DMS53 (cell line): ENCODE measurements around the gene RIPOR3.
A peak's percentile ranks its signal among the peaks of the same experiment; 100 is the strongest.
"Not testable (repeated sequence)": the region's sequence is repeated elsewhere in the genome, so short reads cannot be mapped to it uniquely, and the experiment has no call there.

Source experiments
- DNase-seq: peaks from one replicate; lab custom pipeline; 2025; lab: John Stamatoyannopoulos, UW

Gene RIPOR3

GRCh38 chr20:50724112-50724725, 32.9 kb upstream of the RIPOR3 start:
- DNase-seq: no peak

GRCh38 chr20:50723672-50724071, 32.3 kb upstream of the RIPOR3 start:
- no peak for DNase-seq

GRCh38 chr20:50722424-50723155, 31.2 kb upstream of the RIPOR3 start:
- DNase-seq: no peak

GRCh38 chr20:50721881-50722281, 30.5 kb upstream of the RIPOR3 start:
- DNase-seq: no peak

GRCh38 chr20:50720582-50720981, 29.2 kb upstream of the RIPOR3 start:
- DNase-seq: no peak

- no peak for DNase-seq
Observed at GRCh38 chr20:50720026-50720425, 28.7 kb upstream of the RIPOR3 start.

- no peak for DNase-seq
Observed at GRCh38 chr20:50719328-50719727, 28.0 kb upstream of the RIPOR3 start.

- no peak for DNase-seq
Observed at GRCh38 chr20:50717974-50718761, 26.8 kb upstream of the RIPOR3 start.

GRCh38 chr20:50717312-50717711, 26.0 kb upstream of the RIPOR3 start:
- DNase-seq: no peak

- no peak for DNase-seq
Observed at GRCh38 chr20:50716518-50716917, 25.2 kb upstream of the RIPOR3 start.

GRCh38 chr20:50715694-50716093, 24.4 kb upstream of the RIPOR3 start:
- DNase-seq: peak; percentile 24

- DNase-seq: not testable (repeated sequence)
Observed at GRCh38 chr20:50714426-50714825, 23.1 kb upstream of the RIPOR3 start.

- DNase-seq: peak; percentile 26
Observed at GRCh38 chr20:50713657-50714101, 22.3 kb upstream of the RIPOR3 start.

GRCh38 chr20:50712771-50713656, 21.7 kb upstream of the RIPOR3 start:
- DNase-seq: no peak

- DNase-seq: no peak
Observed at GRCh38 chr20:50711113-50711825, 19.9 kb upstream of the RIPOR3 start.

- DNase-seq: no peak
Observed at GRCh38 chr20:50710492-50711063, 19.2 kb upstream of the RIPOR3 start.

GRCh38 chr20:50709636-50709973, 18.3 kb upstream of the RIPOR3 start:
- no peak for DNase-seq

- DNase-seq: no peak
Observed at GRCh38 chr20:50708845-50709635, 17.7 kb upstream of the RIPOR3 start.

GRCh38 chr20:50704971-50705370, 13.6 kb upstream of the RIPOR3 start:
- DNase-seq: no peak

- no peak for DNase-seq
Observed at GRCh38 chr20:50704514-50704913, 13.2 kb upstream of the RIPOR3 start.
